ENCODE results near the gene UBR4.
A peak's percentile ranks its signal among the peaks of the same experiment; 100 is the strongest.

UBR4 gene

DNA sequence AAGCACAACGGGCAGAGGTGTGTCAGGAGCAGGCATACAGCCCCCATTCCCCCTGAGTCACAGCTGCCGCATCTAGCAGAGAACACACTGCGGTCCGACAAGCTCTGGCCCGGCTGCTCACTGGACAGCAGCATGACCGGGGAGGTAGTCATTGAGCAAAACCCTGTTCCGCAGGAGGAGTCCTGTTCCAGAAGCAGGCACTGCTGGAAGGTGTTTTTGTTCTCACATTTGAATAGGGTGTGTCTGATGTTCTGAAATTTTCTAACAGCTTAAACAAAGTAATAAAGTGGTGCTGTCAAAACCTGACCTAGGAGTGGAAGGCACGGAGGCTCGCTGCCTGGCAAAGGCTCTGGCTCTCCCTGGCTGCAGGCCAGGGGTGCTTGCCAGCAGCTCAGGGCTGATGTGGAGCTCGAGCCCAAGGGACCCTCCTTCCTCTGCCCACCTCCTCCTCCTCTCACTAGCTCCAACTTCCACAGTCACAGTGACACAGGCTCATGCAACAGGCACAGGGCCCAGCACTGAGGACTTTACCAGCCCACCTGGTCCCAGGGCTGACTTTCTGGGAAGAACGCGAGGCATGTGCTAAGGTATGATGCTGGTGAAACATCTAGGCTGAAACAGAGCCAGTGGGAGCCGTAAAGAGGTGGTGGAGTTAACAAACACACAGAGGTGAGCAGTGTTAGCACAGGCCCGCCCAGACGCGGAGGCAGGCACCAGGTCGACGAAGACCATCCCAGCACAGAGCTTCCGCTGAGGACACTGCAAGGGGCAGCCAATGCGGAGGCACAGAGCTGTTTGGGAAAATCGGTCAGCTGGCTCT is 135.0 kb downstream of the UBR4 start:
- peak in 1 of 2 donors; percentile 22 for DNase-seq (ENCODE audit: low read depth in 2 of 2)
- TF ChIP-seq, protein P1, sequence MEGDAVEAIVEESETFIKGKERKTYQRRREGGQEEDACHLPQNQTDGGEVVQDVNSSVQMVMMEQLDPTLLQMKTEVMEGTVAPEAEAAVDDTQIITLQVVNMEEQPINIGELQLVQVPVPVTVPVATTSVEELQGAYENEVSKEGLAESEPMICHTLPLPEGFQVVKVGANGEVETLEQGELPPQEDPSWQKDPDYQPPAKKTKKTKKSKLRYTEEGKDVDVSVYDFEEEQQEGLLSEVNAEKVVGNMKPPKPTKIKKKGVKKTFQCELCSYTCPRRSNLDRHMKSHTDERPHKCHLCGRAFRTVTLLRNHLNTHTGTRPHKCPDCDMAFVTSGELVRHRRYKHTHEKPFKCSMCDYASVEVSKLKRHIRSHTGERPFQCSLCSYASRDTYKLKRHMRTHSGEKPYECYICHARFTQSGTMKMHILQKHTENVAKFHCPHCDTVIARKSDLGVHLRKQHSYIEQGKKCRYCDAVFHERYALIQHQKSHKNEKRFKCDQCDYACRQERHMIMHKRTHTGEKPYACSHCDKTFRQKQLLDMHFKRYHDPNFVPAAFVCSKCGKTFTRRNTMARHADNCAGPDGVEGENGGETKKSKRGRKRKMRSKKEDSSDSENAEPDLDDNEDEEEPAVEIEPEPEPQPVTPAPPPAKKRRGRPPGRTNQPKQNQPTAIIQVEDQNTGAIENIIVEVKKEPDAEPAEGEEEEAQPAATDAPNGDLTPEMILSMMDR (IDR thresholded peaks at IDR 0.05; ENCODE audit: low read depth, low read length): no peak

DNA sequence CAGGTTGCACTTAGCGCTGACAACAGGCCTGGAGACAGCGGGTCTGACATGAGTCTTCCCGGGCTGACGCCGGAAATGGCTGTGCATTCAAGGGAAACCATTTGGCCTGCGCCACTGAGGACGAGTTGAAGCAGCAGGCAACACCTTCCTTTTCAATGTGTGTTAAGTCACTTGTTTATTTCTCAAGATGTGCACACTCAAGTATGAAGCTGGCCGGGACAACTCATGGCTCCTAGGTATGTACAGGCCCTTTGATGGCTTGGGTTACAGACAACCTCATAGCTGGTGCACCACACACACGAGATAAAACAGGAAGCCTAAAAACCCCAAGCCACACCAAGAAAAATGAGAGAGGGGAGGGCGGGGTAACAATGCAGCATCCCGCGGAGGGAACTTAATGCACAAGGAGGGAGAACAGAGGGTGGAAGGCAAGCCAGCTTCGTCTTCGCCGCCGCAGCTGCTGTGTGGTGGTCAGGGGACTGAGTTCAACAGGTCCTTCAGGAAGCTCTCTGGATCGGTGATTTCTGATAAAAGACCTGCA is 135.6 kb downstream of the UBR4 start:
- DNase-seq (ENCODE audit: low read depth in 2 of 2): no peak
- TF ChIP-seq, protein P1 (IDR thresholded peaks at IDR 0.05; ENCODE audit: low read depth, low read length): no peak
- H3K4me3 ChIP-seq (replicated peaks in 1 of 2; ENCODE audit: low read depth in 2 of 2, low read length in 2 of 2): no peak overlapping the region

More for the DNA sequence above, 135.0 kb downstream of the UBR4 start:
- no peak overlapping the region for H3K4me3 ChIP-seq (replicated peaks in 1 of 2; ENCODE audit: low read depth in 2 of 2, low read length in 2 of 2)

DNA sequence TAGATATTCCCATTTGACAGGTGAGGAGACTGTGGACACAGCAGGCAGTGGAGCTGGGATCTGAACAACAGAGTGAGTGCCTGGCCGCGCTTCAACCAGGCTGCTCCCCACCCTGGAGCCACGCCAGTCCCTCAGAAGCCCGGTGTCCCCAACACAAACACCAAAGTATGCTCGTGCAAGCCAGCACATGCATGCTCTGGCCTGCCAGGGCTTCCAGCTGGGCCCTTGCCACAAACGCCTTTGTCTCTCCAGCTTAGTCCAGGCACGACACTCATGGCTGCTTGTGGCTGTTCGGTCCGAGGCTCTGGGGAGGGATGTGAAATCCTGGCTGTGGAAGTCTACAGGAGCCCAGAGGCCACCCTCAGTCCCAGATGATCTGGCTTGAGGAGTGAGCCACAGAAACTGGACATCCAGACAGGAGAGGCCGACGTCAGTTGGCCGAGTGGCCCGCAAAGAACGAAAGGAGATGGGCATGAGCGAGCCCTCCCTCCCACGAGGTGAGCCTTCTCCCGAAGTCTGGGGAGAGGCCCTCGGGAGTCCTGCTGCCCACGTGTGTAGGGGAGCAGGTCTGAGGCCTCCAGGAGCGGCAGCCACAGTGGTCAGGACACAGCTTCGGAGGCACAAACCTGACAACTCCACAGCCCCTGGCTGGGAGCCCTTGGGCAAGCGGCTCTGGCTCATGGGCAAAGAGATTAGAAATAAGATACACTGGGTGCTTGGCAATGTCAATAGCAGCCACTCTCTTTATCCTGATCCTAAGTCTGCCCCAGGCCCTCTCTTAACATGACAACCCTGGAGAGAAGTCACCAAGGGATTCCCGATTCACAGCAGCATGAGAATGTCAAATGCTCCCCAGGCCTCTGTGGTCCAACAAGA is 136.5 kb downstream of the UBR4 start:
- no peak for DNase-seq (ENCODE audit: low read depth in 2 of 2)
- H3K4me3 ChIP-seq (replicated peaks in 1 of 2; ENCODE audit: low read depth in 2 of 2, low read length in 2 of 2): no peak overlapping the region
- TF ChIP-seq, protein P1 (IDR thresholded peaks at IDR 0.05; ENCODE audit: low read depth, low read length): no peak

DNA sequence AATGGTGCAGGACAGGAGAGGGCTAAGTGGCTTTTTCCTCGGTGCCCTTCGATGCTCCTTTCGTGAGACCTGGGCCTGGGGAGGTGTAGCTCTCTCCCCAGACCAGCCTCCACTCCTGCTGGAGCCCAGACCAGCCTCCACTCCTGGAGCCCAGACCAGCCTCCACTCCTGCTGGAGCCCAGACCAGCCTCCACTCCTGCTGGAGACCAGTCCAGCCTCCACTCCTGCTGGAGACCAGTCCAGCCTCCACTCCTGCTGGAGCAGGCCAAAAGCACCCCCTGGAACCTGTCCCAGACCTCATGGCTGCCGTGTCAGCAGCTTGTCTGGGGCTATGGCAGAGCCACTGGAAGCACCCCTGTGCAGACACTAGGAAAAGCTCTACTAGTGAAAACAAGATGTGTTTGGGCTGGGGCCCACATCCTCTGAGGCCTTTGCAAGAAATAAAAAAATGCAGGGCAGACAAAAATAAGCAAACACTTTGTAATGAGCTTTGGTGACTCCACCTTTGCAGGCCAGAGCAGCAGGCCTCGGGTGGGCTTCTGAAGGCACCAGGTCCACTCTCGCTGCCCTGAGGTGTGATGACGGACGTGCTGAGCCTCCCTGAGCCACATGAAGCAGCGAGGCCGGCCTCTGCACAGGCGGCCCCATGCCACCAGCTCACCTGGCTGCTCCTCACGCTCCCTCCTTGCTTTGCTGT is 137.6 kb downstream of the UBR4 start:
- no peak overlapping the region for H3K4me3 ChIP-seq (replicated peaks in 1 of 2; ENCODE audit: low read depth in 2 of 2, low read length in 2 of 2)
- DNase-seq (ENCODE audit: low read depth in 2 of 2): no peak
- TF ChIP-seq, protein P1 (IDR thresholded peaks at IDR 0.05; ENCODE audit: low read depth, low read length): no peak

DNA sequence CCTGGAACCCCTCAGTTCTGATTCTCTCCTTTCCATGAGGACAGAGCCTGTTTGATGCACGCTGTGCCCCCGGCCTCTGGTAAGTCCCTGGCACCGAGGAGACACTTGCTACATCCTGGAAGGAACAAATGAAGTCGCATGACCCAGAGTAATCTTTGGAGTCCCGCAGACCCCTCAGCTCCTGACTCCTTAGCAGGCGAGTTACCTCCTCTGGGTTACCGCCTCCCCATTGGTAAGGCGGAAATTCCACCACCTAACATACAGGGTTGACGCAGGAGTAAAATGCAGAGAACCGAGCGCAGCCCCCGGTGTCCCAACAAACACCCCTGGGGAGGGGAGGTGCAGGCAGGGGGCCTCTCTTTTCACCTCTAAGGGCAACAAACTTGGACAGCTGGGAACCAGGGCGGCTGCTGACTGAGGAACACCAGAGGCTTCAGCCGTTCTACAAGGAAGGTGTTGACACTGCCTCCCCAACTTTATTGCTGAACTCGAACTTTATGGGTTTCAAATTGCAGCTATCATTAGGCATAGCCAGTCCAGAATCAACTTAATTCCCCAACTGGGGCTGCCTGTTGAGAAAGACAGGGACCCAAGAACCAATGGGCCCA is 138.3 kb downstream of the UBR4 start:
- no peak overlapping the region for H3K4me3 ChIP-seq (replicated peaks in 1 of 2; ENCODE audit: low read depth in 2 of 2, low read length in 2 of 2)
- no peak for DNase-seq (ENCODE audit: low read depth in 2 of 2)
- TF ChIP-seq, protein P1 (IDR thresholded peaks at IDR 0.05; ENCODE audit: low read depth, low read length): no peak

Measured in cardiac fibroblast (primary cell).